Testis (tissue), 3 donors: ENCODE results near the gene FCHO2. TPM values are rescaled to one million over a fixed set of nuclear protein-coding genes. Genes with fewer than 3 reads are reported as not detected.

Experiments used
- DNase-seq: peaks from one replicate; pipeline ENCODE4 v3.0.0-alpha.2; 2019
- H3K27ac ChIP-seq, 2 donors: fragments of 200-600 bp; sonication (generic); one replicate each; pipeline ENCODE4 v1.5.1; 2019
- H3K27me3 ChIP-seq: fragments of 200-600 bp; sonication (generic); one replicate; pipeline ENCODE4 v1.5.1; 2019
- H3K36me3 ChIP-seq: fragments of 200-600 bp; sonication (generic); one replicate; pipeline ENCODE4 v1.5.1; 2017; ENCODE audit warnings: low read depth; ENCODE audit errors: missing control alignments
- H3K4me1 ChIP-seq: fragments of 200-600 bp; sonication (generic); one replicate; pipeline ENCODE4 v1.5.1; 2019
- H3K4me3 ChIP-seq, 2 donors: fragments of 200-600 bp; sonication (generic); one replicate each; pipeline ENCODE4 v1.5.1; 2017 to 2019
- H3K9me3 ChIP-seq: fragments of 200-600 bp; sonication (generic); one replicate; pipeline ENCODE4 v1.5.1; 2017
- POLR2A ChIP-seq: fragments of 450-650 bp; IDR thresholded peaks from one replicate; pipeline ENCODE4 v1.6.1; 2017; ENCODE audit warnings: antibody characterized with exemption, mild to moderate bottlenecking, moderate library complexity
- WGBS, 2 donors: methylation state at CpG; one replicate each; pipeline ENCODE4 v1.1.5; 2018; 5-methylcytosine and 5-hydroxymethylcytosine counted together
- intact Hi-C: fragments of 100-400 bp; cut with DNase I; formaldehyde crosslinking; loops from one replicate; pipeline ENCODE4 v1.15.1; 2023; ENCODE audit warnings: low total_unique reads
- polyA plus RNA-seq: library from polyadenylated mRNA; stranded (reverse); fragments of 350-450 nt; fragmentation: Illumina TruSeq; extraction: RNeasy Lipid Tissue Mini Kit (QIAGEN cat#74804); gene quantifications from one replicate; pipeline ENCODE4 v1.2.3, GENCODE V29; 2014; ENCODE audit warnings: low read depth, low replicate concordance; ENCODE audit not compliant: insufficient read depth
- total RNA-seq, 2 donors: library from RNA; depleted of rRNA; stranded (reverse); fragments of >200 nt; gene quantifications; one replicate each; pipeline ENCODE4 v1.2.3, GENCODE V29; 2016
- TF ChIP-seq, protein P1 (sequence below), 3 experiments: fragments of 450-650 bp in 2 of 3; fragments of 200-600 bp in 1 of 3; sonication (generic) in 1 of 3; IDR thresholded peaks; one replicate each; pipeline ENCODE4 v1.5.1; 2016 to 2019; ENCODE audit warnings: antibody characterized with exemption in 3 of 3, mild to moderate bottlenecking in 2 of 3, moderate library complexity in 1 of 3

The FCHO2 gene
- total and polyA plus RNA-seq, 3 donors from 2014 or later, result 8.7 to 20.6 (median 18.7) TPM

- H3K27ac ChIP-seq, result no peak overlapping the region
- H3K4me3 ChIP-seq, result no peak overlapping the region
- no peak for TF ChIP-seq POLR2A
- TF ChIP-seq, protein P1, sequence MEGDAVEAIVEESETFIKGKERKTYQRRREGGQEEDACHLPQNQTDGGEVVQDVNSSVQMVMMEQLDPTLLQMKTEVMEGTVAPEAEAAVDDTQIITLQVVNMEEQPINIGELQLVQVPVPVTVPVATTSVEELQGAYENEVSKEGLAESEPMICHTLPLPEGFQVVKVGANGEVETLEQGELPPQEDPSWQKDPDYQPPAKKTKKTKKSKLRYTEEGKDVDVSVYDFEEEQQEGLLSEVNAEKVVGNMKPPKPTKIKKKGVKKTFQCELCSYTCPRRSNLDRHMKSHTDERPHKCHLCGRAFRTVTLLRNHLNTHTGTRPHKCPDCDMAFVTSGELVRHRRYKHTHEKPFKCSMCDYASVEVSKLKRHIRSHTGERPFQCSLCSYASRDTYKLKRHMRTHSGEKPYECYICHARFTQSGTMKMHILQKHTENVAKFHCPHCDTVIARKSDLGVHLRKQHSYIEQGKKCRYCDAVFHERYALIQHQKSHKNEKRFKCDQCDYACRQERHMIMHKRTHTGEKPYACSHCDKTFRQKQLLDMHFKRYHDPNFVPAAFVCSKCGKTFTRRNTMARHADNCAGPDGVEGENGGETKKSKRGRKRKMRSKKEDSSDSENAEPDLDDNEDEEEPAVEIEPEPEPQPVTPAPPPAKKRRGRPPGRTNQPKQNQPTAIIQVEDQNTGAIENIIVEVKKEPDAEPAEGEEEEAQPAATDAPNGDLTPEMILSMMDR (IDR thresholded peaks at IDR 0.05), result no peak
- DNase-seq, result no peak
- 91 to 95% methylated on average over 7 of the region's 7 CpGs for WGBS, 2 donors
- H3K36me3 ChIP-seq, result no peaks in the 10 kb centered on the region
- no peaks in the 10 kb centered on the region for H3K9me3 ChIP-seq
- H3K27me3 ChIP-seq, result no peaks in the 10 kb centered on the region
- intact Hi-C loops, result no loop called here
- no peaks in the 10 kb centered on the region for H3K4me1 ChIP-seq
Observed at GRCh38 chr5:73093943-73094342, 138.1 kb downstream of the FCHO2 start.

DNA sequence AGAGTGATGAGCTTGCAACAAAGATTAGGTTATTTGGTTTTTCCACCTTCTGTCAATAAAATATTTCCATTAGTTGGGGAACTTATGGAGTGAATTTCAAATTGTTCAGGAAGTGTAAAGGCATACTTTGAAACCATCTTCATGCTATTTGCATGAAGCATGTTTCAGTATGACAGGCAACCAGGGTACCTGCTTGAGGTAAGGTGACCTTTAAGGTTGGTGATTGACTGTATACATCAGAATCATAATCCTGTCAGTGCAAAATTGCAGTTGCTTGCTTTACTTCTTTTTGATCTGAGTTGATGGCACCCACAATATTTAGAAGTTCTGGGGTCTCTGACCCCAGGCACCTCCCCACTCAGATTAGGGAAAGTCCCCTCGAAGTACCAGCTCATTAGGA is 138.6 kb downstream of the FCHO2 start:
- 46 to 50% methylated on average over 1 of the region's 1 CpG for WGBS, 2 donors
- intact Hi-C loops, result no loop called here
- Histone ChIP-seq H3K27me3 (no peaks in the 10 kb centered on the region), H3K36me3 (no peaks in the 10 kb centered on the region), H3K4me1 (no peaks in the 10 kb centered on the region), H3K4me3 (no peak overlapping the region), H3K27ac (no peak overlapping the region), H3K9me3 (no peaks in the 10 kb centered on the region)
- no peak for DNase-seq
- no peak for TF ChIP-seq POLR2A
- TF ChIP-seq, protein P1 (IDR thresholded peaks at IDR 0.05), result no peak

DNA sequence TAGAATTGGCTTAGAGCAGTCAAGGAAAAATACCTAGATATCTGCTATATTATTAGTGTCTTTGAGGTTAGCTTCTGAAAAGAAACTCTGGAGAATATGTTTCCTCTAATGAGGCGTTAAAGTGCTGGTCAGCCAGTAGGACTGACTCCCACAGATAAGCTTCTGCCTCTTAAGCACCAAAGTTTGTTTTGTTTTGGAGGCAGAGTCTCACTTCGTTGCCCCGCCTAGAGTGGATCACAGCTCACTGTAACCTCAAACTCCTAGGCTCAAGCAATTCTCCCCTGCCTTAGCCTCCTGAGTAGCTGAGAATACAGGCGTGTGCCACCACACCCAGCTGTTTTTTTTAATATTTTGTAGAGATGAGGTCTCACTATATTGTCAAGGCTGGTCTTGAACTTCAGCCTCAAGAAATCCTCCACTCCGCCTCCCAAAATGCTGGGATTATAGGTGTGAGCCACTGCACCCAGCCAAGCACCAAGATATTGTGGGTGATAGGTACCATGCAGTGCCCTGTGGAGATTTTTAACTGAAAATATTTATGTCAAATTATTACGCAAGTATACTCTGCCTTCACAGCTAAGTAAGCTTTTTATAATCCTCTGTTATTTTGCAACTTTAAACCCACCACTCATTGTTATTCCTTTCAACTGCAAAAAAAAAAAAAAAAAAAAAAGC is 139.9 kb downstream of the FCHO2 start:
- 87 to 93% methylated on average over 6 of the region's 6 CpGs for WGBS, 2 donors
- no peak for DNase-seq
- Histone ChIP-seq H3K4me3 (no peak overlapping the region), H3K9me3 (no peaks in the 10 kb centered on the region), H3K27me3 (no peaks in the 10 kb centered on the region), H3K27ac (no peak overlapping the region), H3K36me3 (no peaks in the 10 kb centered on the region), H3K4me1 (no peaks in the 10 kb centered on the region)
- intact Hi-C loops, result no loop called here
- TF ChIP-seq POLR2A, result no peak
- TF ChIP-seq, protein P1 (IDR thresholded peaks at IDR 0.05), result no peak

DNA sequence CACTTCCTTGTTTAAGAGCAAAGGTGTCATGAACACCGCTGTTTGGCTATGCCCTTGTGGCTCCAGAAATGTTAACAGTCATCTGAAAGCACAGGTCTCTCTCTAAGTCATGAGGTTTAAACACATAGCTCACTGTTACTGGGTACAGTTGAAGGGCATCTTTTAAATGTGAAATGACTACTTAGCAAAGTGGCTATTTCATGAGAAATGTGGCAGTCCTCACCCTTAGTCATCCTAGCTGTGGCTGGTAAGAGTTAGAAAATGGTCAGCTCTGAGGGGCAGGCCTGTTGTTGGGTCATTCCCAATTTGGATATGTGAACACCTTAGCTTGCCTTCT is 140.4 kb downstream of the FCHO2 start:
- Histone ChIP-seq H3K27me3 (no peaks in the 10 kb centered on the region), H3K9me3 (no peaks in the 10 kb centered on the region), H3K4me1 (no peaks in the 10 kb centered on the region), H3K36me3 (no peaks in the 10 kb centered on the region), H3K4me3 (no peak overlapping the region), H3K27ac (no peak overlapping the region)
- 86 to 94% methylated on average over 1 of the region's 1 CpG for WGBS, 2 donors
- TF ChIP-seq, protein P1 (IDR thresholded peaks at IDR 0.05), result no peak
- TF ChIP-seq POLR2A, result no peak
- intact Hi-C loops, result no loop called here
- DNase-seq, result no peak

DNA sequence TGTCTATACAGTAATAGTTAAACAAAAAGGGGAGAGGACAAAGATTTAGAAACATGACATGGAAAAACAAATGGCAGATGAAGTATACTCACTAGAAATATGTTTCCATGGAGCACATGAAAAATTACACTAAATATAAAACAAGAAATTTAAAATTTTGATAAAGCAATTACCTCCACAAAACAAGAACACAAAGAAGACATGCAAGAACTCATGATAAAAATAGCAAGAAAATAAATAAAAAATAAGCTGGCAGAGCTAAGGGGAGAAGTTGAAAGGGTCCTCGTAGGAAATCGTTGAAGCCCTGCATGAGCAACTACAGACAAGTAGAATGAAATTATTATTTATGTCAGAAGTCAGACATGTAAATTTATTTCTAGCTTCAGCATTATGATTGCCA is 141.9 kb downstream of the FCHO2 start:
- TF ChIP-seq POLR2A, result no peak
- TF ChIP-seq, protein P1 (IDR thresholded peaks at IDR 0.05), result no peak
- intact Hi-C loops, result no loop called here
- Histone ChIP-seq H3K4me3 (no peak overlapping the region), H3K27me3 (no peaks in the 10 kb centered on the region), H3K36me3 (no peaks in the 10 kb centered on the region), H3K4me1 (no peaks in the 10 kb centered on the region), H3K27ac (no peak overlapping the region), H3K9me3 (no peaks in the 10 kb centered on the region)
- 91 to 93% methylated on average over 2 of the region's 2 CpGs for WGBS, 2 donors
- DNase-seq, result no peak
